Stomach (tissue), 19 donors: ENCODE measurements around the gene CCDC127. TPM values are rescaled to one million over a fixed set of nuclear protein-coding genes. Genes with fewer than 3 reads are reported as not detected.
A peak's percentile ranks its signal among the peaks of the same experiment; 100 is the strongest.
"Not testable (repeated sequence)": the region's sequence is repeated elsewhere in the genome, so short reads cannot be mapped to it uniquely, and the experiment has no call there.

Source experiments
- DNase-seq, 2 donors: peaks; one replicate each; pipeline versions ENCODE4 v3.0.0 to v3.0.0-alpha.2; 2013 to 2019
- H3K27ac ChIP-seq, 5 donors: fragments of 200-600 bp in 4 of 5; sonication (generic) in 4 of 5; one replicate each; pipeline ENCODE4 v1.5.1; 2013 to 2019; ENCODE audit warnings: mild to moderate bottlenecking in 1 of 5, moderate library complexity in 1 of 5
- H3K27me3 ChIP-seq, 3 donors: fragments of 200-600 bp; sonication (generic); one replicate each; pipeline ENCODE4 v1.5.1; 2017 to 2019; ENCODE audit warnings: mixed run types in 1 of 3
- H3K36me3 ChIP-seq, 4 donors: fragments of 200-600 bp; sonication (generic); 1 replicate in 3 of 4; 2 replicates in 1 of 4; pipeline ENCODE4 v1.5.1; 2016 to 2019
- H3K4me1 ChIP-seq, 4 donors: fragments of 200-600 bp; sonication (generic); one replicate each; pipeline ENCODE4 v1.5.1; 2016 to 2019
- H3K4me3 ChIP-seq, 4 donors: fragments of 200-600 bp; sonication (generic) in 3 of 4; one replicate each; pipeline ENCODE4 v1.5.1; 2016 to 2019; ENCODE audit warnings: mild to moderate bottlenecking in 1 of 4
- H3K9me3 ChIP-seq, 4 donors: fragments of 200-600 bp; sonication (generic); one replicate each; pipeline ENCODE4 v1.5.1; 2016 to 2019
- CTCF ChIP-seq, 7 experiments: fragments of 450-650 bp in 4 of 7; fragments of 200-600 bp in 3 of 7; sonication (generic) in 3 of 7; IDR thresholded peaks; one replicate each; pipeline ENCODE4 v1.5.1; 2016 to 2019; ENCODE audit warnings: antibody characterized with exemption in 7 of 7, control low read depth in 2 of 7, mild to moderate bottlenecking in 1 of 7
- EP300 ChIP-seq: sonication (generic); formaldehyde crosslinking; IDR thresholded peaks from one replicate; pipeline ENCODE4 v1.6.1; 2017; ENCODE audit warnings: antibody characterized with exemption
- POLR2A ChIP-seq, 4 donors: fragments of 450-650 bp; IDR thresholded peaks; one replicate each; pipeline ENCODE4 v1.6.1; 2016; ENCODE audit warnings: antibody characterized with exemption in 4 of 4, control low read depth in 2 of 4, mild to moderate bottlenecking in 1 of 4, moderate library complexity in 1 of 4
- POLR2AphosphoS5 ChIP-seq, 3 donors: sonication (generic); formaldehyde crosslinking; IDR thresholded peaks; one replicate each; pipeline ENCODE4 v1.6.1; 2016; ENCODE audit warnings: antibody characterized with exemption in 3 of 3
- WGBS, 5 donors: extraction: QIAGEN DNeasy Blood & Tissue Kit in 3 of 5; methylation state at CpG; one replicate each; pipeline versions ENCODE4 v1.1.5 to v1.1.7; 2013 to 2018; 5-methylcytosine and 5-hydroxymethylcytosine counted together
- intact Hi-C: fragments of 100-400 bp; cut with DNase I; formaldehyde crosslinking; loops from one replicate; pipeline ENCODE4 v1.15.1; 2023; ENCODE audit warnings: low total_unique reads
- long read RNA-seq, 10 donors: transcript quantifications; one replicate each; lab custom pipeline, GENCODE V29; 2026
- polyA plus RNA-seq, 3 donors: library from polyadenylated mRNA; stranded (reverse); fragments of 200-250 nt; gene quantifications; one replicate each; pipeline ENCODE4 v1.2.3, GENCODE V29; 2013
- total RNA-seq, 5 donors: library from RNA; depleted of rRNA; stranded (reverse); fragments of >200 nt; gene quantifications; one replicate each; pipeline versions ENCODE4 v1.1.0 to v1.2.3, GENCODE V29; 2014 to 2016
- donor health status: healthy with polysubstance abuse.
- donor health status: Bipolar disorder and iron deficiency.
- donor health status: healthy.

Gene CCDC127
- 1 to 10 TPM; 1.2 to 8.5 (median 5.5) TPM for total RNA-seq
- 1 to 10 TPM; 1.5 to 1.9 (median 1.7) TPM for polyA plus RNA-seq
- long read RNA-seq, donor 1, full-length matches to known transcripts, result 3 of 3 reads
- long read RNA-seq, donor 1, partial matches to known transcripts, result 0 of 3 reads
- long read RNA-seq, donor 1, other reads (novel, unspliced or antisense), result 0 of 3 reads
- long read RNA-seq, donor 2, full-length matches to known transcripts, result 8 of 84 reads
- long read RNA-seq, donor 2, partial matches to known transcripts, result 52 of 84 reads
- long read RNA-seq, donor 2, other reads (novel, unspliced or antisense), result 24 of 84 reads
- long read RNA-seq, donor 3, full-length matches to known transcripts, result 6 of 6 reads
- long read RNA-seq, donor 3, partial matches to known transcripts, result 0 of 6 reads
- long read RNA-seq, donor 3, other reads (novel, unspliced or antisense), result 0 of 6 reads
- long read RNA-seq, donor 4, full-length matches to known transcripts, result 1 of 1 reads
- long read RNA-seq, donor 4, partial matches to known transcripts, result 0 of 1 reads
- long read RNA-seq, donor 4, other reads (novel, unspliced or antisense), result 0 of 1 reads
- long read RNA-seq, donor 5, full-length matches to known transcripts, result 7 of 7 reads
- long read RNA-seq, donor 5, partial matches to known transcripts, result 0 of 7 reads
- long read RNA-seq, donor 5, other reads (novel, unspliced or antisense), result 0 of 7 reads
- long read RNA-seq, donor 6, full-length matches to known transcripts, result 16 of 312 reads
- long read RNA-seq, donor 6, partial matches to known transcripts, result 234 of 312 reads
- long read RNA-seq, donor 6, other reads (novel, unspliced or antisense), result 62 of 312 reads
- long read RNA-seq, donor 7, full-length matches to known transcripts, result 9 of 9 reads
- long read RNA-seq, donor 7, partial matches to known transcripts, result 0 of 9 reads
- long read RNA-seq, donor 7, other reads (novel, unspliced or antisense), result 0 of 9 reads
- long read RNA-seq, donor 8, full-length matches to known transcripts, result 8 of 80 reads
- long read RNA-seq, donor 8, partial matches to known transcripts, result 18 of 80 reads
- long read RNA-seq, donor 8, other reads (novel, unspliced or antisense), result 54 of 80 reads
- long read RNA-seq, donor 9, full-length matches to known transcripts, result 4 of 4 reads
- long read RNA-seq, donor 9, partial matches to known transcripts, result 0 of 4 reads
- long read RNA-seq, donor 9, other reads (novel, unspliced or antisense), result 0 of 4 reads
- long read RNA-seq, donor 10, full-length matches to known transcripts, result 2 of 2 reads
- long read RNA-seq, donor 10, partial matches to known transcripts, result 0 of 2 reads
- long read RNA-seq, donor 10, other reads (novel, unspliced or antisense), result 0 of 2 reads

GRCh38 chr5:217494-218456 lies at the start of gene CCDC127, which contains the start of gene SDHA:
Gene CCDC127, minus strand, starts transcription at chr5:218153. Its CDS starts 1,304 bp downstream, at chr5:216849.
Gene SDHA, plus strand, starts transcription at chr5:218320. Its CDS starts 36 bp downstream, at chr5:218356.
- DNase-seq, result peak; percentile 98 to 99
- Histone ChIP-seq H3K36me3 (peaks cover 0 to 19% (median 14%) of the 10 kb centered on the region in 4 donors), H3K4me1 (peaks cover 11 to 64% (median 39%) of the 10 kb centered on the region in 4 donors), H3K4me3 (peak within 1 kb of the TSS; percentile 89 to 98 (median 98)), H3K27ac (peak within 1 kb of the TSS; percentile 88 to 94 (median 93))
- WGBS, 5 donors, result 0 to 2% (median 1%) methylated on average over 21 to 75 of the region's 75 CpGs
- peak in 2 of 7 experiments; percentile 21 to 48 for TF ChIP-seq CTCF (IDR thresholded peaks at IDR 0.05)
- peak; percentile 93 to 98 (median 95) for TF ChIP-seq POLR2AphosphoS5 (IDR thresholded peaks at IDR 0.05)
- TF ChIP-seq POLR2A (IDR thresholded peaks at IDR 0.05), result peak in 2 of 4 donors; percentile 34 to 51
- H3K27me3 ChIP-seq, H3K9me3 ChIP-seq, intact Hi-C loops: not testable (repeated sequence)

DNA sequence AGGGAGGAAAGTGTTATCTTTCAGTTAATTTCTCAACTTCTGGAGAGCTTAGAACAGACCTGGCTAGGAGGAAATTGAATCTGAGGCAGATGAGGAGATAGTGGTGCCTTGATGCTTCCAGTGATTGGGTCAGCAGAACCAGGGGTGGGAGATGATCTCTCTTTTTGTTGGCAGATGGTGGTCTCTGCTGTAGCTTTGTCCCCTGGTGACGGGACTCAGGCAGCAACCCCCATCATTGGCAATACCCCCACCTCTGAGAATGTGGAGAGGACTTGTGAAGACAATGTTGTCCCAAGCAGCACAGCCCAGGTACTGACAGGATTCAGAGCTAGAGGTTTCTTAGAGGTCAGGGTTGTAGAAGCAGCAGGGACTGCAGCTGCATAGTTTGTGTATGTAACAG lies 49.8 kb upstream of the CCDC127 start:
- Histone ChIP-seq H3K9me3 (no peaks in the 10 kb centered on the region), H3K4me3 (no peak overlapping the region), H3K27ac (no peak overlapping the region), H3K4me1 (peaks cover 1 to 26% (median 17%) of the 10 kb centered on the region in 4 donors), H3K27me3 (no peaks in the 10 kb centered on the region), H3K36me3 (peaks cover 9 to 34% (median 31%) of the 10 kb centered on the region in 4 donors)
- 70 to 100% (median 97%) methylated on average over 1 of the region's 1 CpG for WGBS, 5 donors
- TF ChIP-seq POLR2A (IDR thresholded peaks at IDR 0.05), result no peak
- no peak for TF ChIP-seq POLR2AphosphoS5 (IDR thresholded peaks at IDR 0.05)
- TF ChIP-seq EP300, result no peak
- TF ChIP-seq CTCF (IDR thresholded peaks at IDR 0.05), result no peak
- intact Hi-C loops, result no loop called here
- DNase-seq, result no peak

GRCh38 chr5:266311-267026 lies 48.5 kb upstream of the CCDC127 start:
- 79 to 95% (median 90%) methylated on average over 19 of the region's 19 CpGs for WGBS, 5 donors
- DNase-seq, H3K9me3 ChIP-seq, intact Hi-C loops, H3K27ac ChIP-seq, H3K27me3 ChIP-seq, H3K4me3 ChIP-seq: not testable (repeated sequence)
- peaks cover 9 to 38% (median 35%) of the 10 kb centered on the region in 4 donors for H3K36me3 ChIP-seq
- peaks cover 0 to 22% (median 14%) of the 10 kb centered on the region in 4 donors for H3K4me1 ChIP-seq
